Endothelial cell of umbilical vein (primary cell): ENCODE results near the gene UBE2E1. TPM values are rescaled to one million over a fixed set of nuclear protein-coding genes. Genes with fewer than 3 reads are reported as not detected.
A peak's percentile ranks its signal among the peaks of the same experiment; 100 is the strongest.

Experiments
- BruUV-seq: library from RNA; stranded (reverse); fragments of 400-500 nt; replicated peaks from 2 replicates; lab custom pipeline; 2021; lab: Mats Ljungman, UMichigan
- CTCF ChIA-PET: fragments of 300-600, 350-600 bp; sonication (Branson Sonifier 250); formaldehyde crosslinking; loops from one replicate; lab custom pipeline; 2021; ENCODE audit warnings: antibody characterized with exemption, inconsistent platforms; lab: Charles Lee
- POLR2A ChIA-PET: fragments of 300-600, 350-600 bp; sonication (Branson Sonifier 250); formaldehyde crosslinking; loops from one replicate; lab custom pipeline; 2021; ENCODE audit warnings: antibody characterized with exemption, inconsistent platforms; lab: Charles Lee
- DNase-seq: peaks from one replicate; pipeline ENCODE4 v3.0.0-alpha.2; 2011; ENCODE audit warnings: low read depth, low spot score
- FAIRE-seq: peaks from 2 replicates; lab custom pipeline; 2011; peaks lifted over from hg19 to GRCh38; lab: Jason Lieb, UNC
- H2AFZ ChIP-seq: 2 replicates; pipeline ENCODE4 v1.6.0; 2012; ENCODE audit warnings: low read depth, low read length, control low read depth, inconsistent platforms
- H3K27ac ChIP-seq: 2 replicates; pipeline ENCODE4 v1.5.1; 2011; ENCODE audit warnings: low read depth, mild to moderate bottlenecking, control low read depth, low read length, moderate library complexity; ENCODE audit not compliant: insufficient read depth
- H3K27me3 ChIP-seq, 2 experiments: 2 replicates each; pipeline versions ENCODE4 v1.6.0 to v1.6.1; 2011; ENCODE audit warnings: low read length in 2 of 2, mixed read lengths in 1 of 2; ENCODE audit not compliant: control insufficient read depth in 2 of 2, insufficient read depth in 2 of 2
- H3K36me3 ChIP-seq, 2 experiments: 2 replicates in 1 of 2; 3 replicates in 1 of 2; pipeline ENCODE4 v1.5.1; 2011; ENCODE audit warnings: low read length in 2 of 2, mild to moderate bottlenecking in 1 of 2, moderate library complexity in 1 of 2; ENCODE audit not compliant: control insufficient read depth in 2 of 2, insufficient read depth in 2 of 2; ENCODE audit errors: extremely low read depth in 1 of 2
- H3K4me1 ChIP-seq: 3 replicates; pipeline ENCODE4 v1.5.1; 2011; ENCODE audit warnings: mild to moderate bottlenecking, low read length; ENCODE audit not compliant: control insufficient read depth, insufficient read depth; ENCODE audit errors: extremely low read depth
- H3K4me2 ChIP-seq: 2 replicates; pipeline ENCODE4 v1.6.1; 2011; ENCODE audit warnings: low read length, control low read depth, mixed read lengths; ENCODE audit not compliant: insufficient read depth
- H3K4me3 ChIP-seq, 3 experiments: fragments of 200-600 bp in 1 of 3; sonication (generic), shearing (Covaris generic) in 1 of 3; replicated peaks in 1 of 3; 2 replicates each; pipeline ENCODE4 v1.5.1; 2011 to 2016; ENCODE audit warnings: control low read depth in 3 of 3, low read length in 3 of 3, mild to moderate bottlenecking in 2 of 3, inconsistent platforms in 1 of 3, low read depth in 1 of 3, moderate library complexity in 1 of 3; ENCODE audit not compliant: insufficient read depth in 1 of 3
- H3K79me2 ChIP-seq: 2 replicates; pipeline ENCODE4 v1.6.0; 2012; ENCODE audit warnings: low read length, inconsistent platforms; ENCODE audit not compliant: control insufficient read depth, insufficient read depth
- H3K9ac ChIP-seq: replicated peaks from 2 replicates; pipeline ENCODE3; 2011; ENCODE audit warnings: low read length, control low read depth; ENCODE audit not compliant: insufficient read depth; ENCODE audit errors: extremely low read depth
- H3K9me1 ChIP-seq: replicated peaks from 3 replicates; pipeline ENCODE4 v1.6.0; 2011; ENCODE audit warnings: mild to moderate bottlenecking, low read length; ENCODE audit not compliant: control insufficient read depth, insufficient read depth; ENCODE audit errors: extremely low read depth
- H3K9me3 ChIP-seq: replicated peaks from 2 replicates; pipeline ENCODE4 v1.5.1; 2012; ENCODE audit warnings: low read length, inconsistent platforms; ENCODE audit not compliant: control insufficient read depth, insufficient read depth
- H4K20me1 ChIP-seq: replicated peaks from 2 replicates; pipeline ENCODE3; 2011; ENCODE audit warnings: mild to moderate bottlenecking, low read length; ENCODE audit not compliant: control insufficient read depth, insufficient read depth; ENCODE audit errors: extremely low read depth
- EZH2 ChIP-seq: IDR thresholded peaks from 2 replicates; pipeline ENCODE4 v1.6.1; 2012; ENCODE audit warnings: borderline replicate concordance, low read depth, mild to moderate bottlenecking, moderate library complexity, low read length, inconsistent platforms; ENCODE audit not compliant: severe bottlenecking
- FOS ChIP-seq: IDR thresholded peaks from 2 replicates; pipeline ENCODE4 v1.6.1; 2011; ENCODE audit warnings: mild to moderate bottlenecking, low read length, moderate library complexity, borderline replicate concordance; ENCODE audit not compliant: insufficient read depth
- GATA2 ChIP-seq: IDR thresholded peaks from 2 replicates; pipeline ENCODE4 v1.7.0; 2011; ENCODE audit warnings: low read depth, mild to moderate bottlenecking, moderate library complexity, mixed read lengths, low read length; ENCODE audit not compliant: insufficient read length, insufficient read depth
- JUN ChIP-seq: IDR thresholded peaks from 2 replicates; pipeline ENCODE4 v1.6.1; 2011; ENCODE audit warnings: borderline replicate concordance, low read depth; ENCODE audit not compliant: insufficient read length, insufficient read depth
- MYC ChIP-seq: IDR thresholded peaks from one replicate; pipeline ENCODE4 v1.6.1; 2011; ENCODE audit warnings: mild to moderate bottlenecking, low read depth, low read length
- POLR2A ChIP-seq: IDR thresholded peaks from 2 replicates; pipeline ENCODE4 v1.6.1; 2012; ENCODE audit warnings: low read depth, mild to moderate bottlenecking, control low read depth, low read length
- POLR2AphosphoS5 ChIP-seq: IDR thresholded peaks from 2 replicates; pipeline ENCODE4 v1.6.1; 2012; ENCODE audit warnings: low read depth, mild to moderate bottlenecking, control low read depth, low read length, moderate library complexity; ENCODE audit not compliant: insufficient read depth
- dilution Hi-C: fragments of 300-500 bp; cut with MboI; formaldehyde crosslinking; loops from one replicate; pipeline ENCODE4 v1.15.0; 2019; ENCODE audit warnings: low sequenced_read_pairs; ENCODE audit not compliant: extremely low pct_ligation_motif_present
- intact Hi-C: fragments of 100-400 bp; cut with micrococcal nuclease; formaldehyde crosslinking; loops from one replicate; pipeline ENCODE4 v1.10.0; 2022
- polyA plus RNA-seq, 4 experiments: library from polyadenylated mRNA; depleted of rRNA in 3 of 4; stranded (reverse) in 3 of 4; unstranded in 1 of 4; fragments of >200 nt; gene quantifications; 2 replicates each; pipeline versions ENCODE4 v1.2.1 to v1.2.3, GENCODE V29; 2011 to 2012; ENCODE audit warnings: missing spikeins in 1 of 4
- total RNA-seq: library from RNA; stranded (reverse); gene quantifications from 2 replicates; pipeline ENCODE4 v1.2.3, GENCODE V29; 2021
- TF ChIP-seq, protein P1 (sequence below), 2 donors: IDR thresholded peaks; 1 replicate in 1 of 2; 2 replicates in 1 of 2; pipeline ENCODE4 v1.5.1; 2011; ENCODE audit warnings: low read length in 2 of 2, mild to moderate bottlenecking in 2 of 2, moderate library complexity in 2 of 2, control low read depth in 1 of 2, inconsistent platforms in 1 of 2, low read depth in 1 of 2; ENCODE audit not compliant: insufficient read depth in 1 of 2; ENCODE audit errors: extremely low read depth in 1 of 2
- TF ChIP-seq, protein P2 (sequence below): IDR thresholded peaks from 2 replicates; pipeline ENCODE4 v1.6.1; 2011; ENCODE audit not compliant: insufficient read depth, insufficient read length

UBE2E1 gene
- total and polyA plus RNA-seq, 2 donors (not counting 3 experiments of a cell fraction or from before 2014, with no cell fraction given), result 72.7 to 114 TPM

DNA sequence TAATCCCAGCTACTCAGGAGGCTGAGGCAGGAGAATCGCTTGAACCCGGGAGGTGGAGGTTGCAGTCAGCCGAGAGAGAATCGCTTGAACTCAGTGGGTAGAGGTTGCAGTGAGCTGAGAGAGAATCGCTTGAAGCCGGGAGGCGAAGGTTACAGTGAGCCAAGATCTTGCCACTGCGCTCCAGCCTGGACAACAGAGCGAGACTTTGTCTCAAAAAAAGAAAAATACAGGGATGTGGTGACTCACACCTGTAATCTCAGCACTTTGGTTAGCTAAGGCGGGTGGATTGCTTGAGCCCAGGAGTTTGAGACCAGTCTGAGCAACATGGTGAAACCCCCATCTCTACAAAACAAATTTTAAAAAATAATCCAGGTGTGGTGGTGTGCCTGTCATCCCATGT is 26.8 kb downstream of the UBE2E1 start:
- no peaks in the 10 kb centered on the region for H3K9me1 ChIP-seq
- CTCF ChIA-PET, result interaction anchor here (2.9 kb wide), 1 partner anchor 56 kb away, joined by 8 read pairs; no protein-coding TSS in a partner anchor

More for the DNA sequence above, 26.8 kb downstream of the UBE2E1 start:
- POLR2A ChIA-PET, result no interaction called here
- H3K27ac ChIP-seq, result no peak overlapping the region
- FAIRE-seq (peak; percentile 28), DNase-seq (no peak)
- no peaks in the 10 kb centered on the region for H3K36me3 ChIP-seq
- no peak overlapping the region for H2AFZ ChIP-seq
- dilution Hi-C loops (no loop called here), intact Hi-C loops (no loop called here)
- H3K9me3 ChIP-seq, result no peaks in the 10 kb centered on the region
- BruUV-seq, result no TSS peak
- TF ChIP-seq FOS (no peak), MYC (no peak), GATA2 (no peak), EZH2 (no peak), JUN (no peak), POLR2AphosphoS5 (no peak), POLR2A (no peak)
- TF ChIP-seq, protein P1, sequence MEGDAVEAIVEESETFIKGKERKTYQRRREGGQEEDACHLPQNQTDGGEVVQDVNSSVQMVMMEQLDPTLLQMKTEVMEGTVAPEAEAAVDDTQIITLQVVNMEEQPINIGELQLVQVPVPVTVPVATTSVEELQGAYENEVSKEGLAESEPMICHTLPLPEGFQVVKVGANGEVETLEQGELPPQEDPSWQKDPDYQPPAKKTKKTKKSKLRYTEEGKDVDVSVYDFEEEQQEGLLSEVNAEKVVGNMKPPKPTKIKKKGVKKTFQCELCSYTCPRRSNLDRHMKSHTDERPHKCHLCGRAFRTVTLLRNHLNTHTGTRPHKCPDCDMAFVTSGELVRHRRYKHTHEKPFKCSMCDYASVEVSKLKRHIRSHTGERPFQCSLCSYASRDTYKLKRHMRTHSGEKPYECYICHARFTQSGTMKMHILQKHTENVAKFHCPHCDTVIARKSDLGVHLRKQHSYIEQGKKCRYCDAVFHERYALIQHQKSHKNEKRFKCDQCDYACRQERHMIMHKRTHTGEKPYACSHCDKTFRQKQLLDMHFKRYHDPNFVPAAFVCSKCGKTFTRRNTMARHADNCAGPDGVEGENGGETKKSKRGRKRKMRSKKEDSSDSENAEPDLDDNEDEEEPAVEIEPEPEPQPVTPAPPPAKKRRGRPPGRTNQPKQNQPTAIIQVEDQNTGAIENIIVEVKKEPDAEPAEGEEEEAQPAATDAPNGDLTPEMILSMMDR (IDR thresholded peaks at IDR 0.05; ENCODE audit: extremely low read depth in 1 of 2, insufficient read depth in 1 of 2, low read depth in 1 of 2, low read length in 2 of 2), result no peak
- TF ChIP-seq, protein P2, sequence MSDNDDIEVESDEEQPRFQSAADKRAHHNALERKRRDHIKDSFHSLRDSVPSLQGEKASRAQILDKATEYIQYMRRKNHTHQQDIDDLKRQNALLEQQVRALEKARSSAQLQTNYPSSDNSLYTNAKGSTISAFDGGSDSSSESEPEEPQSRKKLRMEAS, result no peak
- no peak overlapping the region for H3K4me3 ChIP-seq
- no peaks in the 10 kb centered on the region for H3K27me3 ChIP-seq
- no peaks in the 10 kb centered on the region for H3K4me1 ChIP-seq
- no peak overlapping the region for H3K4me2 ChIP-seq
- H4K20me1 ChIP-seq, result peaks cover 7% of the 10 kb centered on the region
- H3K9ac ChIP-seq, result no peak overlapping the region
- peaks cover 59% of the 10 kb centered on the region for H3K79me2 ChIP-seq
